Stimulated activated CD4-positive, alpha-beta T cell treated with anti-CD3 and anti-CD28 coated beads, Interleukin-1b, Interleukin-23, amount 100 ng/mL, for 1 hour (primary cell): ENCODE results near the gene STX16.
"Not testable (repeated sequence)": the region's sequence is repeated elsewhere in the genome, so short reads cannot be mapped to it uniquely, and the experiment has no call there.

ENCODE experiments used
- DNase-seq, 2 donors: peaks; one replicate each; pipeline ENCODE4 v3.0.0-alpha.2; 2020; ENCODE audit warnings: low read depth in 2 of 2

Gene STX16

GRCh38 chr20:58722877-58723627 lies 72.0 kb downstream of the STX16 start:
- no peak for DNase-seq

DNA sequence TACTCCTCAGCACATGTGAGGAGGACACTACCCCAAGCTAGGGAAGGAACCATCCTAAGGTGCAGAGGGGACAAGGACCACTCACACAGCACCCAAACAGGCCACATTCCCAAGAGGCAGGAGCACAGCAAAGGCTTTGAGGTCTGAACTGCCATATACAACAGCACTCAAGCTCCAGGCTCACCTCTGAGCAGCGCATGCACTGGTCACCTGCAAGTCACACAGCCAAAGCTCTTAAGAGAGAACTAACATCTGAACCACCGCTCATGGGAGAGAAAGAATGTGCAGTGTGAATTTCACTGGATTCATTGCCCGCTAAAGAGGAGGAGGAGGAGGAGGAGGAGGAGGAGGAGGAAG lies 72.5 kb downstream of the STX16 start:
- DNase-seq, result no peak

DNA sequence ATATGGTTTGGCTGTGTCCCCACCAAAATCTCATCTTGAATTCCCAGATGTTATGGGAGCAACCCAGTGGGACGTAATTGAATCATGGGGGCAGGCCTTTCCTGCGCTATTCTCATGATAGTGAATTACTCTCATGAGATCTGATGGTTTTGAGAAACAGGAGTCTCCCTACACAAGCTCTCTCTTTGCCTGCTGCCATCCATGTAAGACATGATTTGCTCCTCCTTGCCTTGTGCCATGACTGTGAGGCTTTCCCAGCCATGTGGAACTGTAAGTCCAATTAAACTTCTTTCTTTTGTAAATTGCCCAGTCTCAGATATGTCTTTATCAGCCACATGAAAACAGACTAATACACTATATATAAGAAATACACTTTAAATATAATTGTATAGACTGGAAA lies 75.1 kb downstream of the STX16 start:
- not testable (repeated sequence) for DNase-seq
